HG02870 (cell line): ENCODE measurements around the gene NCBP1.

ENCODE experiments used
- ATAC-seq: cut with Tn5 transposase; IDR thresholded peaks from one replicate; pipeline ENCODE4 v1.9.1; 2021; ENCODE audit warnings: mild to moderate bottlenecking, moderate library complexity; ENCODE audit not compliant: unreplicated experiment

NCBP1 gene

GRCh38 chr9:97710356-97711222 lies 77.0 kb downstream of the NCBP1 start:
- no peak for ATAC-seq

- no peak for ATAC-seq
These were observed 77.6 kb downstream of the NCBP1 start for GRCh38 chr9:97711223-97711626.

- ATAC-seq: no peak
These were observed 80.8 kb downstream of the NCBP1 start for GRCh38 chr9:97714435-97714834.

GRCh38 chr9:97717866-97718265 lies 84.2 kb downstream of the NCBP1 start:
- no peak for ATAC-seq

GRCh38 chr9:97721396-97721795 lies 87.8 kb downstream of the NCBP1 start:
- ATAC-seq: no peak

- no peak for ATAC-seq
These were observed 88.7 kb downstream of the NCBP1 start for GRCh38 chr9:97722331-97722730.
